ENCODE results near the gene FGF23.

DNA sequence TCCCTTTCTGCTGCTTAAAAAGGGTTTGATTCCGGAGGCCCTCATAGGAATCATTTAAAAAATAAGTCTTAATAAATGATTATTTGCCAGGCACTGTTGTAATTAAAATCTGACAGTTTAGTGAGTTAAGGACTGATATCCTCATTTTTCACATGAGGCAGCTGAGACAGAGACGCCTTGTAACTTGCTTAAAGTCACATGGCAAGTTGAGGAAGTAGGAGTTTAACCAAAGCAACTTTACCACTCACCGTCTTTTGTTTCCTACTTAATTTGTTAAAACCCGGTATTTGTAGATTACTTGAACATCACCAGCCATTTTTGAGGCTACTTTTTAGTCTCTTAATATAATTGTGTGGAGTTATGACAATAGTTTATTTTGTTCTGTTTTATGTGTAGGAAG is 56.1 kb downstream of the FGF23 start:
- TF ChIP-seq ZNF274 (IDR thresholded peaks at IDR 0.05; ENCODE audit: low read depth, low read length) (no peak), YY1 (IDR thresholded peaks at IDR 0.05; ENCODE audit: insufficient read depth, insufficient read length) (no peak)

Measured in NT2/D1 (cell line).